Endothelial cell of umbilical vein (primary cell): Measurements from ENCODE around the gene COL4A2. TPM values are rescaled to one million over a fixed set of nuclear protein-coding genes. Genes with fewer than 3 reads are reported as not detected.

Experiments used
- BruUV-seq: library from RNA; stranded (reverse); fragments of 400-500 nt; replicated peaks from 2 replicates; lab custom pipeline; 2021; lab: Mats Ljungman, UMichigan
- CTCF ChIA-PET: fragments of 300-600, 350-600 bp; sonication (Branson Sonifier 250); formaldehyde crosslinking; loops from one replicate; lab custom pipeline; 2021; ENCODE audit warnings: antibody characterized with exemption, inconsistent platforms; lab: Charles Lee
- POLR2A ChIA-PET: fragments of 300-600, 350-600 bp; sonication (Branson Sonifier 250); formaldehyde crosslinking; loops from one replicate; lab custom pipeline; 2021; ENCODE audit warnings: antibody characterized with exemption, inconsistent platforms; lab: Charles Lee
- DNase-seq: peaks from one replicate; pipeline ENCODE4 v3.0.0-alpha.2; 2011; ENCODE audit warnings: low read depth, low spot score
- FAIRE-seq: peaks from 2 replicates; lab custom pipeline; 2011; peaks lifted over from hg19 to GRCh38; lab: Jason Lieb, UNC
- H2AFZ ChIP-seq: 2 replicates; pipeline ENCODE4 v1.6.0; 2012; ENCODE audit warnings: low read depth, low read length, control low read depth, inconsistent platforms
- H3K27ac ChIP-seq: 2 replicates; pipeline ENCODE4 v1.5.1; 2011; ENCODE audit warnings: low read depth, mild to moderate bottlenecking, control low read depth, low read length, moderate library complexity; ENCODE audit not compliant: insufficient read depth
- H3K27me3 ChIP-seq, 2 experiments: 2 replicates each; pipeline versions ENCODE4 v1.6.0 to v1.6.1; 2011; ENCODE audit warnings: low read length in 2 of 2, mixed read lengths in 1 of 2; ENCODE audit not compliant: control insufficient read depth in 2 of 2, insufficient read depth in 2 of 2
- H3K36me3 ChIP-seq, 2 experiments: 2 replicates in 1 of 2; 3 replicates in 1 of 2; pipeline ENCODE4 v1.5.1; 2011; ENCODE audit warnings: low read length in 2 of 2, mild to moderate bottlenecking in 1 of 2, moderate library complexity in 1 of 2; ENCODE audit not compliant: control insufficient read depth in 2 of 2, insufficient read depth in 2 of 2; ENCODE audit errors: extremely low read depth in 1 of 2
- H3K4me1 ChIP-seq: 3 replicates; pipeline ENCODE4 v1.5.1; 2011; ENCODE audit warnings: mild to moderate bottlenecking, low read length; ENCODE audit not compliant: control insufficient read depth, insufficient read depth; ENCODE audit errors: extremely low read depth
- H3K4me2 ChIP-seq: 2 replicates; pipeline ENCODE4 v1.6.1; 2011; ENCODE audit warnings: low read length, control low read depth, mixed read lengths; ENCODE audit not compliant: insufficient read depth
- H3K4me3 ChIP-seq, 3 experiments: fragments of 200-600 bp in 1 of 3; sonication (generic), shearing (Covaris generic) in 1 of 3; replicated peaks in 1 of 3; 2 replicates each; pipeline ENCODE4 v1.5.1; 2011 to 2016; ENCODE audit warnings: control low read depth in 3 of 3, low read length in 3 of 3, mild to moderate bottlenecking in 2 of 3, inconsistent platforms in 1 of 3, low read depth in 1 of 3, moderate library complexity in 1 of 3; ENCODE audit not compliant: insufficient read depth in 1 of 3
- H3K79me2 ChIP-seq: 2 replicates; pipeline ENCODE4 v1.6.0; 2012; ENCODE audit warnings: low read length, inconsistent platforms; ENCODE audit not compliant: control insufficient read depth, insufficient read depth
- H3K9ac ChIP-seq: replicated peaks from 2 replicates; pipeline ENCODE3; 2011; ENCODE audit warnings: low read length, control low read depth; ENCODE audit not compliant: insufficient read depth; ENCODE audit errors: extremely low read depth
- H3K9me1 ChIP-seq: replicated peaks from 3 replicates; pipeline ENCODE4 v1.6.0; 2011; ENCODE audit warnings: mild to moderate bottlenecking, low read length; ENCODE audit not compliant: control insufficient read depth, insufficient read depth; ENCODE audit errors: extremely low read depth
- H3K9me3 ChIP-seq: replicated peaks from 2 replicates; pipeline ENCODE4 v1.5.1; 2012; ENCODE audit warnings: low read length, inconsistent platforms; ENCODE audit not compliant: control insufficient read depth, insufficient read depth
- H4K20me1 ChIP-seq: replicated peaks from 2 replicates; pipeline ENCODE3; 2011; ENCODE audit warnings: mild to moderate bottlenecking, low read length; ENCODE audit not compliant: control insufficient read depth, insufficient read depth; ENCODE audit errors: extremely low read depth
- CTCF ChIP-seq, 2 donors: IDR thresholded peaks; 1 replicate in 1 of 2; 2 replicates in 1 of 2; pipeline ENCODE4 v1.5.1; 2011; ENCODE audit warnings: low read length in 2 of 2, mild to moderate bottlenecking in 2 of 2, moderate library complexity in 2 of 2, control low read depth in 1 of 2, inconsistent platforms in 1 of 2, low read depth in 1 of 2; ENCODE audit not compliant: insufficient read depth in 1 of 2; ENCODE audit errors: extremely low read depth in 1 of 2
- EZH2 ChIP-seq: IDR thresholded peaks from 2 replicates; pipeline ENCODE4 v1.6.1; 2012; ENCODE audit warnings: borderline replicate concordance, low read depth, mild to moderate bottlenecking, moderate library complexity, low read length, inconsistent platforms; ENCODE audit not compliant: severe bottlenecking
- FOS ChIP-seq: IDR thresholded peaks from 2 replicates; pipeline ENCODE4 v1.6.1; 2011; ENCODE audit warnings: mild to moderate bottlenecking, low read length, moderate library complexity, borderline replicate concordance; ENCODE audit not compliant: insufficient read depth
- GATA2 ChIP-seq: IDR thresholded peaks from 2 replicates; pipeline ENCODE4 v1.7.0; 2011; ENCODE audit warnings: low read depth, mild to moderate bottlenecking, moderate library complexity, mixed read lengths, low read length; ENCODE audit not compliant: insufficient read length, insufficient read depth
- JUN ChIP-seq: IDR thresholded peaks from 2 replicates; pipeline ENCODE4 v1.6.1; 2011; ENCODE audit warnings: borderline replicate concordance, low read depth; ENCODE audit not compliant: insufficient read length, insufficient read depth
- MAX ChIP-seq: IDR thresholded peaks from 2 replicates; pipeline ENCODE4 v1.6.1; 2011; ENCODE audit not compliant: insufficient read depth, insufficient read length
- MYC ChIP-seq: IDR thresholded peaks from one replicate; pipeline ENCODE4 v1.6.1; 2011; ENCODE audit warnings: mild to moderate bottlenecking, low read depth, low read length
- POLR2A ChIP-seq: IDR thresholded peaks from 2 replicates; pipeline ENCODE4 v1.6.1; 2012; ENCODE audit warnings: low read depth, mild to moderate bottlenecking, control low read depth, low read length
- POLR2AphosphoS5 ChIP-seq: IDR thresholded peaks from 2 replicates; pipeline ENCODE4 v1.6.1; 2012; ENCODE audit warnings: low read depth, mild to moderate bottlenecking, control low read depth, low read length, moderate library complexity; ENCODE audit not compliant: insufficient read depth
- dilution Hi-C: fragments of 300-500 bp; cut with MboI; formaldehyde crosslinking; loops from one replicate; pipeline ENCODE4 v1.15.0; 2019; ENCODE audit warnings: low sequenced_read_pairs; ENCODE audit not compliant: extremely low pct_ligation_motif_present
- intact Hi-C: fragments of 100-400 bp; cut with micrococcal nuclease; formaldehyde crosslinking; loops from one replicate; pipeline ENCODE4 v1.10.0; 2022
- polyA plus RNA-seq, 4 experiments: library from polyadenylated mRNA; depleted of rRNA in 3 of 4; stranded (reverse) in 3 of 4; unstranded in 1 of 4; fragments of >200 nt; gene quantifications; 2 replicates each; pipeline versions ENCODE4 v1.2.1 to v1.2.3, GENCODE V29; 2011 to 2012; ENCODE audit warnings: missing spikeins in 1 of 4
- total RNA-seq: library from RNA; stranded (reverse); gene quantifications from 2 replicates; pipeline ENCODE4 v1.2.3, GENCODE V29; 2021

Gene COL4A2
- total and polyA plus RNA-seq, 2 donors (not counting 3 experiments of a cell fraction or from before 2014, with no cell fraction given), result 792 to 940 TPM

- Histone ChIP-seq H4K20me1 (peaks cover 6% of the 10 kb centered on the region), H3K27me3 (no peaks in the 10 kb centered on the region), H3K36me3 (peaks cover 0 to 7% of the 10 kb centered on the region in 2 experiments), H3K79me2 (peaks cover 80% of the 10 kb centered on the region), H3K9ac (no peak overlapping the region), H3K4me1 (peaks cover 58% of the 10 kb centered on the region), H3K4me3 (peak overlapping the region in 1 of 3 experiments; percentile 83), H3K27ac (no peak overlapping the region), H2AFZ (no peak overlapping the region), H3K4me2 (peak overlapping the region; percentile 79), H3K9me3 (no peaks in the 10 kb centered on the region), H3K9me1 (no peaks in the 10 kb centered on the region)
- dilution Hi-C loops, result no loop called here
- no TSS peak for BruUV-seq
- intact Hi-C loops, result no loop called here
- TF ChIP-seq EZH2, result no peak
- TF ChIP-seq POLR2AphosphoS5, result no peak
- TF ChIP-seq FOS, result no peak
- TF ChIP-seq JUN, result no peak
- no peak for TF ChIP-seq MAX
- DNase-seq (no peak), FAIRE-seq (no peak)
- CTCF ChIA-PET, result interaction anchor here (1.4 to 4.0 kb wide), 4 partner anchors 16 to 57 kb away, joined by 3 to 42 read pairs (median 4); no protein-coding TSS in a partner anchor
- POLR2A ChIA-PET, result no interaction called here
Measured at GRCh38 chr13:110304256-110304655, 2.8 kb upstream of the COL4A2 start.

- peaks cover 57% of the 10 kb centered on the region for H3K4me1 ChIP-seq
- H2AFZ ChIP-seq, result no peak overlapping the region
- peak overlapping the region in 2 of 3 experiments; percentile 71 to 83 for H3K4me3 ChIP-seq
- no TSS peak for BruUV-seq
- intact Hi-C loops (no loop called here), dilution Hi-C loops (no loop called here)
- peaks cover 84% of the 10 kb centered on the region for H3K79me2 ChIP-seq
- H3K9me1 ChIP-seq, result no peaks in the 10 kb centered on the region
- peaks cover 3% of the 10 kb centered on the region for H4K20me1 ChIP-seq
- peak overlapping the region; percentile 79 for H3K4me2 ChIP-seq
- H3K27me3 ChIP-seq, result no peaks in the 10 kb centered on the region
- FAIRE-seq (no peak), DNase-seq (no peak)
- H3K9ac ChIP-seq, result peak overlapping the region; percentile 74
- no peak overlapping the region for H3K27ac ChIP-seq
- peaks cover 0 to 7% of the 10 kb centered on the region in 2 experiments for H3K36me3 ChIP-seq
- no peak for TF ChIP-seq MAX
- TF ChIP-seq GATA2, result no peak
- TF ChIP-seq EZH2, result no peak
- no peak for TF ChIP-seq CTCF (IDR thresholded peaks at IDR 0.05; ENCODE audit: extremely low read depth in 1 of 2, insufficient read depth in 1 of 2, low read depth in 1 of 2, low read length in 2 of 2)
- no peak for TF ChIP-seq FOS
- no peak for TF ChIP-seq JUN
- TF ChIP-seq POLR2A, result no peak
- TF ChIP-seq MYC, result no peak
- TF ChIP-seq POLR2AphosphoS5, result no peak
- ChIA-PET CTCF (interaction anchor here (1.1 to 5.0 kb wide), 10 partner anchors 17 to 106 kb away, joined by 3 to 43 read pairs (median 4); no protein-coding TSS in a partner anchor), POLR2A (interaction anchor here (0.9 kb wide), 1 partner anchor 57 kb away, joined by 3 read pairs; no protein-coding TSS in a partner anchor)
- no peaks in the 10 kb centered on the region for H3K9me3 ChIP-seq
Measured at GRCh38 chr13:110305001-110305400, 2.1 kb upstream of the COL4A2 start.
